GM21360 (cell line): ENCODE data around the gene ARFGAP3.
"Not testable (repeated sequence)": the region's sequence is repeated elsewhere in the genome, so short reads cannot be mapped to it uniquely, and the experiment has no call there.

Experiments used
- ATAC-seq: cut with Tn5 transposase; IDR thresholded peaks from one replicate; pipeline ENCODE4 v1.9.1; 2021; ENCODE audit warnings: mild to moderate bottlenecking, moderate library complexity; ENCODE audit not compliant: unreplicated experiment

The ARFGAP3 gene

DNA sequence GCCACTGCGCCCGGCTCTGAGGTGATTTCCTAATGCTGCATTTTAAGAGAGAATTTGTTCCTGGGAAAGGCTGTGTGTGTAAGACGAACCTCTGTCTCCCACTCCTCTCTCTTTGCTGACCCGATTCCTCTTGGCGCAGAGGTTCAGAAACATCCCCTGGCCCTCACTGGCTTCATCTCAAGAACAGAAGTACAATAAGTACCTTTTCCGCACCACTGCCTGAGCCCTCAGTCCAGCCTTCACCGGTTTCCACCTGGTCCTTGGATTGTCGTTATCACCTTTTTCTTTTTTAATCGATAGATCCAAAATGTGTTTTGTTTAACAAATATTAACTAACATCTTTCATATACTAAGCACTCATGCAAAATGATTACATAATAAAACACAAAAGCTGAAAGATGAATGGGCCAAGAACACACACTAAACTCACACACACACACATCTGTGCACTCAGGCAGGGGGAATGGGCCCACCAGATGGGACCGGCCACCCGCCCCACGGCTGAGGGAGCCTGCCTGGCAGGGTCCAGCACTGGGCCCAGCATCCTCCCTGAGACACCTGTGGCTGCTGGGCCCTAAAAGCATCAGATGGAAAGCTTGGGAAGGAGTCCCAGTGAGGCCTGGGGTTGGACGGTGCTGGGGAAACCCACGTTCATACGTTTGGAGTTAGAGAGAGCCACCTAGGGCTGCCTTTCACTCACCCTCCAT is 86.0 kb downstream of the ARFGAP3 start:
- no peak for ATAC-seq

DNA sequence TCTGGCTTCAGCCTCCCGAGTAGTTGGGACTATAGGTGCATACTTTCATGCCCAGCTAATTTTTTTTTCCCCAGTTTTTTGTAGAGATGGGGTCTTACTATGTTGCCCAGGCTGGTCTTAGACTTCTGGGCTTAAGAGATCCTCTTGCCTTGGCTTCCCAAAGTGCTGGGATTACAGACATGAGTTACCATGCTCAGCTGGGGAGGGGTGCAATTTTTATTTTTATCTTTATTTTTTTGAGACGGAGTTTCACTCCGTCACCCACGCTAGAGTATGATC is 86.7 kb downstream of the ARFGAP3 start:
- no peak for ATAC-seq

DNA sequence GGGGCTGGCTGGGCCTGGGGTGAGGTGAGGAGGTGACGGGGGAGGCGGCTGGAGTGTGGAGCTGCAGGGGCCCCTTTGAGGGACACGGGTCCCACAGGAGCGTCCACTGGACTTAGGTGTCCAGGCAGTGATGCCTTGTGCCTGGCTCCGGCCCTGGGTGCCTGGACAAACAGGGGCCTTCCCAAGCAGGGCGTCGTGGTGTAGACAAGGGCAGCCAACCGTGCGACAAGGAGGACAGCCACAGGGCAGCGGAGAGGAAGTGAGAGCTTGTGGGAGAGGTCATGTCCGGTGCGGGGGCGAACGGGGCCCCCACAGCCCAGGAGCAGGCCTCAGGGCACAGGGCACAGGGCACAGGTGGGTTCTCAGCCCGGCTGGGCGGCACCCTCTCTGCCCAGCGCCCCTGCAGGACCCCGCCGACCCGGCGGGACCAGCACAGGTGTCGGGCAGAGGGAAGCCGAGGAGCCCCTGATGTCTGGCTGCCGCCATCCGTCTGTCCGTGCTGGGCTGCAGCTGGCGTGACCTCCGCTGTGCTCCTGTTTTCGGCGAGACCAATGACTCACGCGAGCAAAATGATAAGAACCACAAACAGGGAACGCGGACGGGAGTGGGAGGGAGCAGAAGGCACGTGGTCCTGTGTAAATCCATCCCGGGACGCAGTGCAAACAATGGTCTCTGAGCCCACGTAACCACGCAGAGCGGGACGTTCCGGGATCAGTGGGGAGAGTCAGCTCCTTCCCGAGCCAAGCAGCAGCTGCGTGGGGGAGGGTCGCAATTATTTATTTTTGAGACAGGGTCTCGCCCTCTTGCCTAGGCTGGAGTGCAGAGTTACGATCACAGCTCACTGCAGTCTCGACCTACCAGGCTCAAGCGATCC is 87.3 kb downstream of the ARFGAP3 start:
- ATAC-seq = peak; percentile 51

- ATAC-seq = no peak
Measured at GRCh38 chr22:42769238-42769573, 87.9 kb downstream of the ARFGAP3 start.

GRCh38 chr22:42768385-42769035 is 88.6 kb downstream of the ARFGAP3 start:
- no peak for ATAC-seq

- no peak for ATAC-seq
Measured at GRCh38 chr22:42766860-42767259, 90.2 kb downstream of the ARFGAP3 start.

- no peak for ATAC-seq
Measured at GRCh38 chr22:42764895-42765363, 92.1 kb downstream of the ARFGAP3 start.

GRCh38 chr22:42763965-42764480 is 93.0 kb downstream of the ARFGAP3 start:
- ATAC-seq = no peak

- no peak for ATAC-seq
Measured at GRCh38 chr22:42760806-42761565, 96.1 kb downstream of the ARFGAP3 start.

DNA sequence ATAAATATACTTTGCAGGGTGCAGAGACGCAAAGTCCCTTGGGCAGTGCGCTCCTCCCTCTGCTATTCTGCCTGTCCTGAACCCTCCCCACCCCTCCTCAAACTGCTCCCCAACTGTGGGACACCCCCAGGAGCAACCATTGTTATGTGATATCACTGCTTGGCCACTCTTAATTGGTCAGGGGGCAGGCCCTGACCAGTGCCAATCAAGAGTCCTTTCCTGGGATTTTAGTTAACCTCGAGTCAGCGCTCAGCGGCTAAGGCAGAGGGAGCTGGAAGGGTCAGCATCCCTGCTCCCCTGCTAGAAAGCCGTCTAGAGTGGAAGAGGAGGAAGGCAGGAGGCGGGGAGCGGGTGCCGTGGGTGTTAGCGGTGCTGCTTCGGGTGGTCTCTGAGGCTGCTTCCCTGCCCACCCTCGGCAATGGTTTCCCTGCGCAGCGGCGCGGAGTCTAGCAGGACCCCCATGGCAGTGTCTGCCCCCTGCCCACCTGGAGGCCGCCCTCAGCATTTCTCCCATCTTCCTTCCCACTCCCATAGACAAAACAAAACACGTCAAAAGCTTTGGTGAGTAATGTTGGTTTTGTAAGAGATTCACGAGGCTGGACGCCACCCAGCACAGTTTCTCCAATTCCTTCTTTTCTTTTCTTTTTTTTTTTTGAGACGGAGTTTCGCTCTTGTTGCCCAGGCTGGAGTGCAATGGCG is 98.0 kb downstream of the ARFGAP3 start:
- ATAC-seq = no peak

DNA sequence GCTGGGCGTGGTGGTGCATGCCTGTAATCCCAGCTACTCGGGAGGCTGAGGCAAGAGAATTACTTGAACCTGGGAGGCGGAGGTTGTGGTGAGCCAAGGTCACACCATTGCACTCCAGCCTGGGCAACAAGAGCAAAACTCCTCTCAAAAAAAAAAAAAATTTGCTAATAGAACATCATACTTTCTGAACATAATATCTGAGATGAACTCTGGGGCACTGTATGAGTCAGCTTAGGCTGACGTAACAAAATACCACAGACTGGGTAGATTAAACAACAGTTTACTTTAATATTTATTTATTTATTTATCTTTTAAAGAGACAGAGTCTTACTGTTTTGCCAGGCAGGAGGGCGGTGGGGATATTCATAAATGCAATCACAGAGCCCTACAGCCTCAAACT is 101.5 kb downstream of the ARFGAP3 start:
- not testable (repeated sequence) for ATAC-seq

- ATAC-seq = not testable (repeated sequence)
Measured at GRCh38 chr22:42755121-42755520, 102.0 kb downstream of the ARFGAP3 start.

DNA sequence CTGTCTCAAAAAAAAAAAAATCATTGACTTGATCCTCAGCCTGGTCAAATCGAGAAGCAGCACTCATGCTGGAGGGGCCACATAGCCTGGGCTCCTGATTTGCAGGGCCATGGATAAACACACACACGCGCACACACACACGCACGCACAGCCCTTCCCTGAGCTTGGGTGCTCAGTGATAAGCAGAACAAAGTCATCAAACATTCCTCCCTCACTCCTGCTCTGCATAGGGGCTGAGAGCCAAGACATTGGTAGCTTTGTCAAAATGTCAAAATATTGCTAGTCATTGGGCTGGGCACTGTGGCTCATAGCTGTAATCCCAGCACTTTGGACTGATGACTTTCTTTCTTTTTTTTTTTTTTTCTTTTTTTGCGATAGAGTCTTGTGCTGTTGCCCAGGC is 102.4 kb downstream of the ARFGAP3 start:
- ATAC-seq = no peak

DNA sequence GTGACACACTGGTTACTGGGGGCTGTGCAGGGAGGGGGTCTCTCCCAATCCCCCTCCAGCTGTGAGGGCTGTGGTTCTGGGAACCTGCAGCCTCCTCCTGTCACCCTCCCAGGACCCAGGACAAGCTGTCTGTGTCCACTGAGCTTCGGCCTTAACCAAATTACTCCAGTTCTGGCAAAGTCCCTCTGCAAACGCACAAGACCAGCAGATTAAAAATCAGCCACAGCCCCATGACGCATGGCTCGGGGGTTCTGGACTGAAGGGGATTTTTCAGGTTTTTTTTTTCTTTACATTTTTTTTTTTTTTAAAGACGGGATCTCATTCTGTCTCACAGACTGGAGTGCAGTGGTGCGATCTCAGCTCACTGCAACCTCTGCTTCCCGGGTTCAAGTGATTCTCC is 104.2 kb downstream of the ARFGAP3 start:
- no peak for ATAC-seq

- no peak for ATAC-seq
Measured at GRCh38 chr22:42752230-42752746, 104.8 kb downstream of the ARFGAP3 start.

GRCh38 chr22:42750421-42750820 is 106.7 kb downstream of the ARFGAP3 start:
- not testable (repeated sequence) for ATAC-seq

GRCh38 chr22:42747701-42748513 is 109.2 kb downstream of the ARFGAP3 start:
- no peak for ATAC-seq
